MCF 10A (cell line): Measurements from ENCODE around the gene HEPN1. TPM values are rescaled to one million over a fixed set of nuclear protein-coding genes. Genes with fewer than 3 reads are reported as not detected.

Source experiments
- BruUV-seq: library from RNA; stranded (reverse); fragments of 400-500 nt; replicated peaks from 2 replicates; lab custom pipeline; 2021; lab: Mats Ljungman, UMichigan
- CTCF ChIA-PET: fragments of 300-600 bp; sonication (Branson Sonifier 250); formaldehyde crosslinking; extraction: SDS; loops from one replicate; lab custom pipeline; 2021; ENCODE audit warnings: antibody characterized with exemption, inconsistent platforms; lab: Yijun Ruan, JAX
- POLR2A ChIA-PET: fragments of 300-600, 350-650 bp; sonication (Branson Sonifier 250); formaldehyde crosslinking; extraction: SDS; loops from one replicate; lab custom pipeline; 2020; ENCODE audit warnings: antibody characterized with exemption, inconsistent platforms; lab: Yijun Ruan, JAX
- DNase-seq: peaks from one replicate; pipeline ENCODE4 v3.0.0-alpha.2; 2018; ENCODE audit not compliant: unreplicated experiment
- H3K27ac Mint-ChIP-seq: one replicate; pipeline ENCODE4 v1.8.0; 2022; ENCODE audit warnings: mild to moderate bottlenecking, low read depth, mixed read lengths; ENCODE audit not compliant: unreplicated experiment
- H3K27me3 Mint-ChIP-seq: one replicate; pipeline ENCODE4 v1.8.0; 2022; ENCODE audit warnings: mixed read lengths; ENCODE audit not compliant: insufficient read depth, unreplicated experiment
- H3K36me3 Mint-ChIP-seq: one replicate; pipeline ENCODE4 v1.8.0; 2022; ENCODE audit warnings: mild to moderate bottlenecking, moderate library complexity, mixed read lengths; ENCODE audit not compliant: insufficient read depth, unreplicated experiment
- H3K4me1 Mint-ChIP-seq: one replicate; pipeline ENCODE4 v1.8.0; 2022; ENCODE audit warnings: mixed read lengths; ENCODE audit not compliant: insufficient read depth, unreplicated experiment
- H3K4me3 Mint-ChIP-seq: one replicate; pipeline ENCODE4 v1.8.0; 2022; ENCODE audit warnings: mild to moderate bottlenecking, moderate library complexity, mixed read lengths; ENCODE audit not compliant: unreplicated experiment
- H3K9me3 Mint-ChIP-seq: one replicate; pipeline ENCODE4 v1.8.0; 2022; ENCODE audit warnings: mixed read lengths; ENCODE audit not compliant: unreplicated experiment
- CTCF ChIP-seq: fragments of 200-600 bp; IDR thresholded peaks from one replicate; pipeline ENCODE4 v1.8.0; 2022; ENCODE audit warnings: antibody characterized with exemption, mild to moderate bottlenecking; ENCODE audit not compliant: unreplicated experiment
- intact Hi-C: fragments of 100-400 bp; cut with micrococcal nuclease; formaldehyde crosslinking; loops from 2 replicates; pipeline ENCODE4 v1.14.1; 2022
- total RNA-seq: library from RNA; stranded (reverse); gene quantifications from 2 replicates; pipeline ENCODE4 v1.2.3, GENCODE V29; 2022

The HEPN1 gene
- total RNA-seq, 1 experiment from 2014 or later, result not detected

GRCh38 chr11:124900464-124900863, 18.6 kb upstream of the HEPN1 start:
- ChIA-PET CTCF (interaction anchor here (0.6 to 3.7 kb wide), 5 partner anchors 24 to 162 kb away, joined by 3 to 18 read pairs (median 3); partner anchors contain the start of gene ROBO3), POLR2A (interaction anchor here (1.5 to 6.1 kb wide), 2 partner anchors 9 to 53 kb away, joined by 5 to 43 read pairs; partner anchors contain the start of gene CCDC15)
- no peaks in the 10 kb centered on the region for H3K9me3 Mint-ChIP-seq
- H3K27me3 Mint-ChIP-seq, result no peaks in the 10 kb centered on the region
- no peak for TF ChIP-seq CTCF
- H3K27ac Mint-ChIP-seq, result peak overlapping the region; percentile 92
- intact Hi-C loops, result no loop called here
- no peak overlapping the region for H3K4me3 Mint-ChIP-seq
- DNase-seq, result peak; percentile 89
- BruUV-seq, result no TSS peak
- peaks cover 5% of the 10 kb centered on the region for H3K36me3 Mint-ChIP-seq
- peaks cover 59% of the 10 kb centered on the region for H3K4me1 Mint-ChIP-seq

- Mint-ChIP-seq H3K9me3 (no peaks in the 10 kb centered on the region), H3K4me3 (no peak overlapping the region), H3K36me3 (peaks cover 5% of the 10 kb centered on the region), H3K27me3 (no peaks in the 10 kb centered on the region), H3K27ac (no peak overlapping the region), H3K4me1 (peaks cover 43% of the 10 kb centered on the region)
- POLR2A ChIA-PET, result interaction anchor here (6.1 kb wide), 1 partner anchor 50 kb away, joined by 43 read pairs; the partner anchor contains the start of gene CCDC15
- peak; percentile 42 for DNase-seq
- CTCF ChIA-PET, result interaction anchor here (0.6 to 1.0 kb wide), 2 partner anchors 37 to 41 kb away, joined by 3 to 5 read pairs; no protein-coding TSS in a partner anchor
- no peak for TF ChIP-seq CTCF
- intact Hi-C loops, result no loop called here
- BruUV-seq, result no TSS peak
Observed at GRCh38 chr11:124902616-124903015, 16.4 kb upstream of the HEPN1 start.

GRCh38 chr11:124915541-124916369, 3.3 kb upstream of the HEPN1 start:
- CTCF ChIA-PET, result interaction anchor here (0.5 kb wide), 1 partner anchor 435 kb away, joined by 3 read pairs; no protein-coding TSS in a partner anchor
- no peak overlapping the region for H3K4me3 Mint-ChIP-seq
- H3K27me3 Mint-ChIP-seq, result no peaks in the 10 kb centered on the region
- H3K4me1 Mint-ChIP-seq, result no peaks in the 10 kb centered on the region
- intact Hi-C loops, result no loop called here
- no peak for TF ChIP-seq CTCF
- no TSS peak for BruUV-seq
- no peak for DNase-seq
- no peak overlapping the region for H3K27ac Mint-ChIP-seq
- H3K36me3 Mint-ChIP-seq, result no peaks in the 10 kb centered on the region
- POLR2A ChIA-PET, result interaction anchor here (1.0 kb wide), 1 partner anchor 10 kb away, joined by 3 read pairs; no protein-coding TSS in a partner anchor
- peaks cover 8% of the 10 kb centered on the region for H3K9me3 Mint-ChIP-seq

GRCh38 chr11:124916370-124916710, 2.7 kb upstream of the HEPN1 start:
- ChIA-PET POLR2A (interaction anchor here (1.0 kb wide), 1 partner anchor 11 kb away, joined by 3 read pairs; no protein-coding TSS in a partner anchor), CTCF (interaction anchor here (0.5 kb wide), 1 partner anchor 435 kb away, joined by 3 read pairs; no protein-coding TSS in a partner anchor)
- H3K27ac Mint-ChIP-seq, result no peak overlapping the region
- intact Hi-C loops, result no loop called here
- no peaks in the 10 kb centered on the region for H3K36me3 Mint-ChIP-seq
- H3K4me1 Mint-ChIP-seq, result no peaks in the 10 kb centered on the region
- DNase-seq, result no peak
- H3K27me3 Mint-ChIP-seq, result no peaks in the 10 kb centered on the region
- no peak for TF ChIP-seq CTCF
- peaks cover 8% of the 10 kb centered on the region for H3K9me3 Mint-ChIP-seq
- BruUV-seq, result no TSS peak
- no peak overlapping the region for H3K4me3 Mint-ChIP-seq
